Adrenal gland (tissue), 12 donors: ENCODE measurements around the gene CADPS. TPM values are rescaled to one million over a fixed set of nuclear protein-coding genes. Genes with fewer than 3 reads are reported as not detected.

ENCODE experiments used
- DNase-seq, 7 donors: peaks; one replicate each; pipeline ENCODE4 v3.0.0-alpha.2; 2019 to 2020
- H3K27ac ChIP-seq, 5 donors: fragments of 200-600 bp; sonication (generic) in 4 of 5; 1 replicate in 3 of 5; 2 replicates in 2 of 5; pipeline versions ENCODE4 v1.5.1 to v1.8.0; 2016 to 2020; ENCODE audit warnings: mild to moderate bottlenecking in 1 of 5
- H3K27me3 ChIP-seq: fragments of 200-600 bp; 2 replicates; pipeline ENCODE4 v1.8.0; 2021
- H3K36me3 ChIP-seq, 2 donors: fragments of 200-600 bp; replicated peaks in 1 of 2; 1 replicate in 1 of 2; 2 replicates in 1 of 2; pipeline versions ENCODE4 v1.5.1 to v1.8.0; 2018 to 2022
- H3K4me1 ChIP-seq, 2 donors: fragments of 200-600 bp; replicated peaks in 1 of 2; 1 replicate in 1 of 2; 2 replicates in 1 of 2; pipeline versions ENCODE4 v1.5.1 to v1.8.0; 2018 to 2021
- H3K4me3 ChIP-seq, 4 donors: fragments of 200-600 bp; sonication (generic) in 3 of 4; one replicate each; pipeline ENCODE4 v1.5.1; 2016 to 2018
- H3K9me3 ChIP-seq, 3 donors: fragments of 200-600 bp; sonication (generic) in 1 of 3; replicated peaks in 1 of 3; 1 replicate in 2 of 3; 2 replicates in 1 of 3; pipeline versions ENCODE4 v1.5.1 to v1.8.0; 2016 to 2021
- CTCF ChIP-seq, 6 experiments: fragments of 450-650 bp in 4 of 6; fragments of 200-600 bp in 2 of 6; sonication (generic) in 1 of 6; IDR thresholded peaks; 1 replicate in 5 of 6; 2 replicates in 1 of 6; pipeline versions ENCODE4 v1.5.1 to v1.8.0; 2016 to 2021; ENCODE audit warnings: antibody characterized with exemption in 6 of 6, mild to moderate bottlenecking in 2 of 6, moderate library complexity in 1 of 6
- POLR2A ChIP-seq, 2 donors: fragments of 450-650 bp; IDR thresholded peaks; one replicate each; pipeline ENCODE4 v1.6.1; 2017; ENCODE audit warnings: antibody characterized with exemption in 2 of 2, mild to moderate bottlenecking in 2 of 2, moderate library complexity in 1 of 2
- WGBS, 4 donors: extraction: QIAGEN DNeasy Blood & Tissue Kit in 2 of 4; methylation state at CpG; one replicate each; pipeline versions ENCODE4 v1.1.5 to v1.1.7; 2013 to 2017; 5-methylcytosine and 5-hydroxymethylcytosine counted together
- intact Hi-C, 2 donors: fragments of 100-400 bp; cut with DNase I; formaldehyde crosslinking; loops; one replicate each; pipeline versions ENCODE4 v1.14.1 to v1.15.0; 2022 to 2023
- polyA plus RNA-seq, 3 donors: library from polyadenylated mRNA; stranded (reverse); fragments of 200-250 nt in 2 of 3; fragments of 350-450 nt in 1 of 3; fragmentation: Illumina TruSeq in 1 of 3; extraction: RNeasy Lipid Tissue Mini Kit (QIAGEN cat#74804) in 1 of 3; gene quantifications; one replicate each; pipeline ENCODE4 v1.2.3, GENCODE V29; 2013 to 2014
- total RNA-seq, 9 donors: library from RNA; depleted of rRNA in 4 of 9; stranded (reverse); fragments of >200 nt in 4 of 9; fragments of 120-200 nt in 1 of 9; fragmentation: NEBNext Ultra II Directional in 1 of 9; extraction: Animal tissue kit (Norgen Biotek cat#: 25700) in 1 of 9; gene quantifications; one replicate each; pipeline versions ENCODE4 v1.1.0 to v1.2.4, GENCODE V29; 2013 to 2023
- donor health status: healthy with polysubstance abuse.
- donor health status: Bipolar disorder and iron deficiency.
- donor health status: DM: yes; HTN: yes; CAD: no.
- donor health status: DM: no; HTN: no; CAD: no.
- donor health status: DM: no; HTN: no; CAD: no.
- donor health status: DM: yes; HTN: yes; CAD: no.

The CADPS gene
- total and polyA plus RNA-seq, 12 donors, result 0.24 to 36.5 (median 11.2) TPM; not detected in 2

GRCh38 chr3:62678841-62679240 lies 196.4 kb downstream of the CADPS start:
- Histone ChIP-seq H3K4me3 (no peak overlapping the region), H3K27me3 (no peaks in the 10 kb centered on the region), H3K4me1 (no peaks in the 10 kb centered on the region), H3K27ac (no peak overlapping the region), H3K36me3 (no peaks in the 10 kb centered on the region), H3K9me3 (no peaks in the 10 kb centered on the region)
- TF ChIP-seq POLR2A (IDR thresholded peaks at IDR 0.05) (no peak), CTCF (IDR thresholded peaks at IDR 0.05) (no peak)
- intact Hi-C loops, result no loop called here
- WGBS, 4 donors, result 54 to 73% (median 66%) methylated on average over 3 of the region's 3 CpGs
- no peak for DNase-seq

GRCh38 chr3:62677926-62678325 lies 197.3 kb downstream of the CADPS start:
- 21 to 43% (median 31%) methylated on average over 1 of the region's 1 CpG for WGBS, 4 donors
- H3K27me3 ChIP-seq, result no peaks in the 10 kb centered on the region
- H3K4me3 ChIP-seq, result no peak overlapping the region
- no peak overlapping the region for H3K27ac ChIP-seq
- H3K4me1 ChIP-seq, result no peaks in the 10 kb centered on the region
- no peak for TF ChIP-seq CTCF (IDR thresholded peaks at IDR 0.05)
- no peak for TF ChIP-seq POLR2A (IDR thresholded peaks at IDR 0.05)
- H3K36me3 ChIP-seq, result no peaks in the 10 kb centered on the region
- H3K9me3 ChIP-seq, result no peaks in the 10 kb centered on the region
- no peak for DNase-seq
- intact Hi-C loops, result no loop called here

- DNase-seq, result no peak
- Histone ChIP-seq H3K9me3 (no peaks in the 10 kb centered on the region), H3K36me3 (no peaks in the 10 kb centered on the region), H3K4me3 (no peak overlapping the region), H3K4me1 (no peaks in the 10 kb centered on the region), H3K27ac (no peak overlapping the region), H3K27me3 (no peaks in the 10 kb centered on the region)
- TF ChIP-seq CTCF (IDR thresholded peaks at IDR 0.05), result no peak
- WGBS, 4 donors, result 51 to 61% (median 55%) methylated on average over 3 of the region's 3 CpGs
- intact Hi-C loops, result no loop called here
These were observed 198.4 kb downstream of the CADPS start for GRCh38 chr3:62676689-62677271.

GRCh38 chr3:62675492-62675891 lies 199.7 kb downstream of the CADPS start:
- Histone ChIP-seq H3K9me3 (no peaks in the 10 kb centered on the region), H3K4me3 (no peak overlapping the region), H3K27me3 (no peaks in the 10 kb centered on the region), H3K36me3 (no peaks in the 10 kb centered on the region), H3K4me1 (no peaks in the 10 kb centered on the region), H3K27ac (no peak overlapping the region)
- TF ChIP-seq POLR2A (IDR thresholded peaks at IDR 0.05), result no peak
- TF ChIP-seq CTCF (IDR thresholded peaks at IDR 0.05), result no peak
- 69 to 82% (median 77%) methylated on average over 1 of the region's 1 CpG for WGBS, 4 donors
- intact Hi-C loops, result no loop called here
- no peak for DNase-seq
